Activated CD4-positive, alpha-beta T cell treated with anti-CD3 and anti-CD28 coated beads, Interleukin-10, Interleukin-2, amounts not matched to agents 100 ng/mL and 50 ng/mL, durations not matched to agents 16 hours and 8 hours (primary cell): ENCODE measurements around the gene ADIPOR2.
"Not testable (repeated sequence)": the region's sequence is repeated elsewhere in the genome, so short reads cannot be mapped to it uniquely, and the experiment has no call there.

Experiments used
- DNase-seq: peaks from one replicate; pipeline ENCODE4 v3.0.0-alpha.2; 2020

Gene ADIPOR2

DNA sequence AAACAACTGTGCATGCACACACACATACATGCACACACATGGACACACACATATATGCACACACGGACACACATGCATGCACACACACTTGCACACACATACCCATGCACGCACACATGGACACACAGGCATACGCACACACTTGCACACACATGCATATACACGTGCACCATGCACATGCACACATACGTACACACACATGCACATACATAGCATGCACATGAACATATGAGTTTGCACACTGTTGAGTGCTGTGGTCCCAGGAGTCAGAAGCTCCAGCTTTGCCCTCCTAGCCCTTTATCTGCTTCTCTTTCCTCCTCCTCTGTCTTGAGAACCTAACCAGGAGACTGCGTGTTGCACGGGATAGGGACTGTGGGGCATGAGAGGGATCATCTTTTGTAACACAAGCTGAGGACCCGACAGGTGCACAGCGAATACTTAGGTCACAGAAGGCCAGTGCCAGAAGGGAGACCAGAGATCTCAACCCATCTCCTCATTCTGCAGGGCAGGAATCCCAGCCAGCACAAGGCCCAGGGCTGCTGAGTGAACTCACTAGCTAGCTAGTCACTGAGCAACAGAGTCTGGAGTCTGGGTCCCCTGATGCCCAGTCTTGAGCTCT, 126.0 kb downstream of the ADIPOR2 start:
- DNase-seq, result no peak

DNA sequence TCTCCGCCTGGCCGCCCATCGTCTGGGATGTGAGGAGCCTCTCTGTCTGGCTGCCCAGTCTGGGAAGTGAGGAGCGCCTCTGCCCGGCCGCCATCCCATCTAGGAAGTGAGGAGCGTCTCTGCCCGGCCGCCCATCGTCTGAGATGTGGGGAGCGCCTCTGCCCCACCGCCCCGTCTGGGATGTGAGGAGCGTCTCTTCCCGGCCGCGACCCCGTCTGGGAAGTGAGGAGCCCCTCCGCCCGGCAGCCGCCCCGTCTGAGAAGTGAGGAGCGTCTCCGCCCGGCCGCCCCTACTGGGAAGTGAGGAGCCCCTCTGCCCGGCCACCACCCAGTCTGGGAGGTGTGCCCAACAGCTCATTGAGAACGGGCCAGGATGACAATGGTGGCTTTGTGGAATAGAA, 127.1 kb downstream of the ADIPOR2 start:
- not testable (repeated sequence) for DNase-seq

DNA sequence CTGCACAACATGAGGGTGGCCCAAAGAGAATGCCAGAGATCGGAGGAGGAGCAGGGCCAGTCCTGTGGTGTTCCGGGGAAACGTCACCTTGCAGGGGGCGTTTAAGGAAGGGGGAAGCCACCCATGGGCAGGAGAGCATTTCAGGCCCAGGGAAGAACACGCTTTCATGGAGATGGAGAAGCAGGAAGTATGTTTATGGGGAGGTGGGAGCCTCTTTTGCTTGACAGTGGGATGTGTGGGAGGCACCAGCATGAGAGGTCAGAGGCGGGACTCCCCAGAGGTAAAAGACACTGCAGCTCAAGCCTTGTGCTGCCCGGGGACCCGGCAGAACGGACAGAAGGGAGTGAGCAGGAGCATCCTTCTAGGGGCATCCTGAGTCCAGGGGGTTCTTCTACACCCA, 128.2 kb downstream of the ADIPOR2 start:
- DNase-seq, result no peak

DNA sequence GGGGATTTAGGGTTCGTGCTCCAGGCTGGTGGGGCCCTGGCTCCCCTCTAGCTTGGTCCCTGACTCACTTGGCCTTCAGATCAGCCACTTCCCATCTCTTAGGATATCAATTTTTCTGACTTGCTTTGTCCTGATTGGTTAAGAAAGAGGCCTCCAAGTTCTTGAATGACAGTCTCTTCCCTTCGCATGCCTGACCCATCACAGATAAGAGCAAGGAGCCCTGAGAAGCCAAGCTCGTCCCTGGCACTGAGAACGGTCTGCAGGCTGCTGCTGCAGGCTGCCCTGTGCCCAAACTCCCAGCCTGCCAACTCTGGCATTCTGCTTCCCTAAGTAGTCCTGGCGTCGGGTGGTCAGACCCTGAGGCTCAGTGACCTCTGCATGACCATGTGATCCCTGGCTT, 128.7 kb downstream of the ADIPOR2 start:
- no peak for DNase-seq

DNA sequence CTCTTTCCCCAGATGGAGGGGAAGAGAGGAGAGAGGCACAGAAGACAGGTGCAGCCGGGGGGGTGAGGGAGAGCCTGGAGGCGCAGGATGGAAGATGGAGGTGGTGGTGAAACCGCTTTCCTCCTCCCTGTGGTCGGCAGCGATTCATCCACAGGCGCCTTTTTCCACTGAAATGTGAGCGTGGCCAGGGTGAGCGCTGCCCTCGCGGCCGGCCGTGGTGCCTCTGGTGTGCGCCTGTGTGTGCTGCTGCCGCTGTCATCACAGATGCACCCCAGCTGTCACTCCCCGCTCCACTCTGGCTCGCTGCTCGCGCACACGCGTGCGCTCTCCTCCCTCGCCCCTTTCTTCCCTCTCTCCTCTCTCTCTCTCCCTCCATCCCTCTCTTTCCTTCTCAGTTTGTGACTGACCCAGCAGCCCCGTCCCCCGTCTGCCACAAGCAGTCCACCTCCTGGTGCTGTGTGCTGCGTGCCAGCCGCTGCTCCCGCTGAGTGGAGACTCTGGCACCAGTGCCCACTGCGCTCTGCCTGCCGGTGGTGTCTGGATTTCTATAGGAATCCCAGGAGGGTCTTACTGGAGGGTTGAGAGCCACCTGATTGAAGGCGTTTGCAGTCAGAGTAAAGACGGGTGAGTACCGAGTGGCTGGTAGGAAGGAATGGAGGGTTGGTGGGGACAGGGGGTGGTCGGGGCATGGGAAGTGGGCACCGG, 129.5 kb downstream of the ADIPOR2 start, which contains the start of gene LRTM2:
TSS of gene LRTM2 (plus strand) at position 375 of the 705 bp plus-strand sequence. CDS start 7,584 bp downstream, outside the sequence.
- no peak for DNase-seq

DNA sequence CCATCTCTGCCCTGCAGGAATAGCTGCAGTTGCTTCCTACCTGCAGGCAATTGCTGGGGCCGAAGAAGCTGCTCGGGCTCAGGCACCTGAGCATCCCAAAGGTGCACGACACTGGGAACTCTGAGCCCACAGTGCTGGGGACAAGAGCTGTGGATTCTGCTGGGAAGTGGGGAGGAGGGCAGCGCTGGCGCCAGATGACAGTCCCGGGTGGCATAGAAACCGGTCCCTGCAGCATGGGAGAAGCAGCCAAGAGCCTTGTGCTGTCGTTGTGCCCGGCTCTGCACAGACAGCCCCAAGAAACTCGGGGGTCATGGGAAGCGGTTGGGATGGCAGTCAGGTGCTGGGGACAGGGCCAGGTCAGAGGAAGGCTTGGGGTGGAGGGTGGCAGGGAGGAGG, 130.0 kb downstream of the ADIPOR2 start:
- no peak for DNase-seq

DNA sequence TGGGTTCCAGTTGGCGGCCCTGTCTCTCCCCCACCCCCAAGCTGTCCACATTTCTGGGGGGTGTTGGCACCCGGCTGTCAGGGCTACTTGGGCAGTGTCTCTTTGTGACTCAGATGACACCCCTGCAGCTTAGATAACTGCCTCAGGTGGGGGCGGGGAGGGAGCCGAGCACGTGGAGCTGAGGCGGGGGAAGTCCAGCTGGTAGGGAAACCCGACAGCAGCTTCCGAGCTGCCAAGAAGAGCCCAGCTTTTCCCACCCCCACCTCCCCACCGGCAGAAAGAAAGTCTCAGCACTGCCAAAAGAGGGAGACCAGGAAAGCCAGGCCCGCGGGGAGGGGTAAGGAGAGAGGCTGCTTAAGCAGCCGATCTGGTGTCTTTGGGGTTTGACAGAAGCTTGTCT, 130.9 kb downstream of the ADIPOR2 start:
- no peak for DNase-seq

DNA sequence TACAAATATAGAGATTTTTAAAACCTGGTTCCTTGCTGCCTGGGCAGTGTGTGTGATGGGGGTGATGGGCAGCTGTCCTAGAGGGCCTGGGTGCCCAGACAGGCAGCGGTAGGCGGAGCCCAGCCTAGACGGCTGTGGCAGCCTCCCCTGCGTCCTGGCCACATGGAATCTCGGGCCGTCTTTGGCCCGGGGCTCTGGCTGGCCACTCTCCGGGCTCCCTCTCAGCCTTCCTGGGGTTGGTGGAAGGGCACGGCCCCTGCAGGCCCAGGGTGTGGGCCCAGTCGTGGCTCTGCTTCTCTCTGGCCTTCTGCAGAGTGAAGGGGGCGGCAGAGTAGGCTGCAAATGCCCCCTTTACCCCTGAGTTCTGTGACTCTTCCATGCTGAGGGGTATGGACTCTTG, 131.8 kb downstream of the ADIPOR2 start:
- no peak for DNase-seq

DNA sequence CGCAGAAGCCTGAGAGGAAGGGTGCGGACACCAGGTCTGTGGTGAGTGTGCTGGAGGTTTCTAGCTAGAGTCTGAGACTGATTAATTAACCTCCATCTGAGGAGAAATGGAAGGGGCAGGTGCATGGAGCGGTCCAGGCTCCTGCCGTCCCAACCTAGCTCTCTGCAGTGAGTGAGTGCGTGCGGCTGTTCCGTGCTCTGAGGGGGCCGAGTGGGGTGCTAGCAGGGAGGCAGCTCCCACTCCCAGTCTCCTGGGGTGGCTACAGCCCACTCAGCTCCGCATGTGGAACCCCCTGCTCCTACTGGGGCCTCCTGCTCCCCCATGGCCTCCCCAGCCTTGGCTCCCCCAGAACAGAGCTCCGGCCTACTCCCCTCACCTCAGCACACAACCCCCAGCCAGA, 132.4 kb downstream of the ADIPOR2 start:
- no peak for DNase-seq

DNA sequence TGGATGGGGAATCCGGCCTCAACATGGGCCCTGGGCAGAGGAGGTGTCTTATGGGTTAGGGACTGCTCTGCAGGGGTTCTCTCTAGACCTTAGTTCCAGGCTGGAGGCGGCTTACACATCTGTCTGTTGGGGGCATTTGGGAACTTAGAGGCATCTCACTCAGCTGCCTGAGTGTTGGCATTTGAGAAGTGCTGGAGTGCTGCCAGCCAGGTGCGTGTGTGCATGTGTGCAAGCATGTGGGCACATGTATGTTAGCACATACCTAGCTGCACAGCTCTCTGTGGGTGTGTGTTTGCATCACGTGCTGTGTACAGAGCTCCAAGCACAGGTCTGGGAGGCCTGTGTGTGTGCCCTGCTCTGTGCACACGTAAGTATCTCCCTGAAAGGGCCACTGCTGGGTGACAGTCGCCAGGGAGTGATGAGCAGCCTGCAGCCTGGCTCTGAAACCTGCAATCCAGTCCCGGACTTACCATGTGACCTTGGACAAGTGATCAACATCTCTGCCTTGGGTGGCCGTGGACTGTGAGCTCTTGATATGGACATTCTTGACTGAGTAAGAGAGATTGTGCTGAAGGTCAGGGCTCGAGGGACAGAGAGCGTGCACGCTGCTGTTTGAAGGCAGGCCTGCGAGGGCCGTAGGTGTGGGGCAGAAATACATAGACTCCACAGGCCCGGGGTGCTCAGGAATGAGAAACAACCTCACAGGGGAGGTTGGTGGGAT, 134.7 kb downstream of the ADIPOR2 start:
- DNase-seq, result no peak

DNA sequence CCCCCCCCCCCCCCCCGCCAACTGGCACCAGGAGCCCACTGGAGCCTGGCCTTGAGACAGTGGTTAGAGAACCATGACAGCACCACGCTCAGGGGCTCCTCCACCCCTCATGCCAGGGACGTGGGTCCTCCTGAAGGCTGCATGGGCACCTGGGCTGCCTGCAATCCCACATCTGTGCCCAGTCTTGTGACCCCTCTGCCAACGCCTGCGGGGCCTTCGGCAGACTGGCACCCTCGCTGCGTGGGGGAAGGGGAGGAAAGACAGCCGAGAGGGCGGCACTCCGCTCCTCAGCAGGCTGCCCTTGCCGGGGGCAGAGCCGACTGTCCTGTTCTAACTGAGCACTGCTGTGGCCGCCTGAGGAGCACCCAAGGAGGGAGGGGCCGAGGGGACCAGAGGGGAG, 135.5 kb downstream of the ADIPOR2 start:
- no peak for DNase-seq

DNA sequence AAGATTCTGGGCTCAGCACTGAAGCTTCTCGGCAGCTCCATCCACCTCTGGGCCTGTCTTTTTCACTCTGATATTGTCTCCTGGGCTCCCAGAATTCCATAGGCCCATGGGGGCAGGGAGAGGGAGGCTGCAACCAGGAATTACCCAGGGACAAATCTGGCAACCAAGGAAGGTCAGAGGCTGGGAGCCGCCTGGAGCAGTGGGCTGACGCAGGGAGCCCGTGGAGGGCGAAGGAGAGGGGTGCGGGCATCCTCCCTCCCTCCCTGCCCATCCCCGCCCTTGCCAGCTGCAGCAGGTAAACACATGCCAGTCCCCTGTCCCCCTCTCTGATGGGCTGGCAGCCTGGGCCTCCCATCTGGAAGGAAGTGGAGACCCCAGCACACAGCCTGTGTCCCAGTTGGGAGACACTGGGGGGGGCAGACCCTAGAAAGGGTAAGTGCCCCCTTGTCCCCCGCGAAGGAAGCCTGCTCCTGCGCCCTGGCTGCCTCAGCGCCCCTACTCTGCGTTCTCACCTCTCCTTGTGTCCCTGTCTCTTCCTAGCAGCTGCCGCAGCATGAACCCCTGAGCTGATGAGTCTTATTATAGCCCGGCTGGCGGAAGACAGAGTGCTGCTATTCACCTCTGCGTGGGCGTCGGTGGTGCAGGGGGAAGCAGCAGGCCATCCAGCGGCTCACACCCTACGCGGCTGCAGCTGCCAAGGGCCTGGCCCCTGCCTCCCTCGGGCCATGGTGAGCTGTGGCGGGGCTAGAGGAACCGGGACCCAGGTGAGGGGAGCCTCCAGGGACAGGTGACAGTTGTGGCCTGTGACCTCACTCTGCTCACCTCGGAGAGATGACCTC, 136.2 kb downstream of the ADIPOR2 start:
- DNase-seq, result no peak

DNA sequence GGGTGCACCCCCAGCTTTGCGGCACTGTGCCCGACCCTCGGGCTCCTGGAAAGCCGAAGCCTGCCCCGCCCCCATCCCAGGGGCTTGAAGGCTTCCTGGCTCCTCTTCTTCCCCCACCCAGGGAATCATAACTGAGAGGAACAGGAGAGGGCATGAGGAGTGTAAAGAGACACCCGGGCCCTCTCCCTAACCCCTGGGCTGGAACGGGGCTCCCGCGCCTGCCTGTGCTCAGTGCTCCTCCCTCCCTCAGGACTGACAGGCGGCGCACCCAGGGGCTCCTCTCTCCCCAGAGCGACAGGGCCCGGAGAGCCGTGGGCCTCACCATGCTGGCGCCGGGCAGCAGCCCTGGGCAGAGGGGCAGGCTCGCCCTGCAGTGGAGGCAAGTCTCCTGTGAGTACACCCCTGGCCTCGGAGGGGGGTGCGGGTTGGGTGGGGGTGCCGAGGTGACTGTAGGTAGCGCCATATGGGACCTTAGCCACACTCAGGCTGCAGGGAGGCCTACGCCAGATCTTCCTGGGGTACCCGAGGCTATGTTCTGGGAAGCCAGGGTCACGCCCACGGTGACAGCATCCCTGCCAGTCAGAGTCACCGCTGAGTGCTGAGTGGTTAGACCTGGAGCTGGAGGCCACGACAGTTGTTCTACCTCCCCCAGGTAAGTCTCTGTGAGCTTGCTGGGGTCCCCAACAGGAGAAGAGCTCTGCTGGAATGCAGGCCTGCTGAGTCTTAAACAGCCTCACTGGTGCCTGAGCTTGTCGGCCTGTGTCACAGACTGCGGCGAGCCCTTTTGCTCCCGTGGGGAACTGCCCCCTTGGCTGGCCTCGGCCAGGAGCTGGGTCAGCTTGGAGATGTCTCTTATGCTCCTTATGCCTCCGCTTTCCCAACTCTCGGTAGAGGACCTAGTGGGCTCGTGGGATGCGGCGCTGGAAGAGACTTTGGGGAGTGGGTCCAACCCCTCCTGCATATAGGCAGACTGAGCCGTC, 137.2 kb downstream of the ADIPOR2 start:
- DNase-seq, result no peak

DNA sequence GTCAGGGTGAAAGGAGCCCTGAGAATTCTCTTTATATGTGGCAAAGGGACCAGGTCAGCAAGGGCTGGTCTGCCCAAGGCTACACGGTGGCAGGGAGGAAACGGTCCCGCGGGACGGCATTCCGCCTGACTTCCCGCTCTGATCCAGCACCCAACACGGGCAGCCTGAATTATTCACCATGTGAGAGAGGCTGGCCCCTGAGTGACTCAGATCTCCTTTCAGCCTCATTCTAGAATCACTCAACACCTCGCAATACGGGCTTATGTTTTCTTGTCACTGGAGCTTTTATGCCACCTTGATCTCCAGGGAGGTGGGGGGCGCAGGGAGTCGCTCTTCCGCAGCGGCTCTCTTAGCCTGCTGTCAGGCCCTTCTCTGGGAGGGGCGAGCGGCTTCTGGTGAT, 138.0 kb downstream of the ADIPOR2 start:
- no peak for DNase-seq

DNA sequence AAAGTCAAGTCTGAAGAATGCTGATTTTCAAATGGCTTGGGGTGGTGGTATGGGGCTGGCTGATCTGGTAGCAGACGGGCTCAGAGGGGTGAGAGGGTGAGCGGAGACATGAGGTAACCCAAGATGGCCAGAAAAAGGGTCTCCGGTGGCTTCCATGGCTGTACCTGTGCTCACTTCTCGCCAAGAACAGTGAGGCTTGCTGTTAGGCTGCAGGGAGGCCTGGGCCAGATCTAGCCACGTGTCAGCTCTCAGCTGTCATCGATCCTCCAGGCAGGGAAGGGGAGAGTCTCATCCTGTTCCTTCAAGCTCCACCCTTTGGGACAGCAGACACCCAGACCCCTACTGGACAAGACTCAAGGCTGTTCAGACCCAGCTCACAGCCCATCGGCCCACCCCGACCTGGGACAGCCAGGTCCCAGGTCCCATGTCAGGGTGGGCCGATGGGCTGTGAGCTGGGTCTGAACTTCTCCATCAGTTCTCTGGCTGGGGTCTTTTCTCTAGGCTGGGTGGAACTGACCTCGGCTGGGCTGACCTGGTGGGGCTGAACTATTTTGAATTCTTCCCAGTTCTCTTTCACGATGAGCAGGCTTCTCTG, 138.5 kb downstream of the ADIPOR2 start:
- DNase-seq, result no peak

DNA sequence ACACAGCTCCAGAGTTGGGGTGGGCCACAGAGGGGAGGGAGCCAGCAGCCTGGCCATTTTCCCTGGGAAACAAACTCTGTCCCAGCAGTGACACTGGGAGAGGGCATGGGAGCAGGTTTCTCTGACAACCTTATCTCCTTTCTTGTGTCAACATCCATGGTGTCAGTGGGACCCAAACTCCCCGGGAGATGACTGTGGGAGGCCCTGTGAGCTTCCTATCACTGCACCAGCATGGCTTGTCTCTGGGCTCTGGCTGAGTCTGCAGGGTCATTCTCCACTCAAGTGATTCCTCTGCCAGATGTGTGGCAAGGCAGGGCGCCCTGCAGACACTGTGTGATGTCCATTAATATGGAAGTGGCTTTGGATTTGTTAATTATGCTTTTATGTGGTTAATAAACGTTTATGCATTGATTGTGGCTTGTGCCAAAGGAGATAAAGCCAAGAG, 139.6 kb downstream of the ADIPOR2 start:
- no peak for DNase-seq

DNA sequence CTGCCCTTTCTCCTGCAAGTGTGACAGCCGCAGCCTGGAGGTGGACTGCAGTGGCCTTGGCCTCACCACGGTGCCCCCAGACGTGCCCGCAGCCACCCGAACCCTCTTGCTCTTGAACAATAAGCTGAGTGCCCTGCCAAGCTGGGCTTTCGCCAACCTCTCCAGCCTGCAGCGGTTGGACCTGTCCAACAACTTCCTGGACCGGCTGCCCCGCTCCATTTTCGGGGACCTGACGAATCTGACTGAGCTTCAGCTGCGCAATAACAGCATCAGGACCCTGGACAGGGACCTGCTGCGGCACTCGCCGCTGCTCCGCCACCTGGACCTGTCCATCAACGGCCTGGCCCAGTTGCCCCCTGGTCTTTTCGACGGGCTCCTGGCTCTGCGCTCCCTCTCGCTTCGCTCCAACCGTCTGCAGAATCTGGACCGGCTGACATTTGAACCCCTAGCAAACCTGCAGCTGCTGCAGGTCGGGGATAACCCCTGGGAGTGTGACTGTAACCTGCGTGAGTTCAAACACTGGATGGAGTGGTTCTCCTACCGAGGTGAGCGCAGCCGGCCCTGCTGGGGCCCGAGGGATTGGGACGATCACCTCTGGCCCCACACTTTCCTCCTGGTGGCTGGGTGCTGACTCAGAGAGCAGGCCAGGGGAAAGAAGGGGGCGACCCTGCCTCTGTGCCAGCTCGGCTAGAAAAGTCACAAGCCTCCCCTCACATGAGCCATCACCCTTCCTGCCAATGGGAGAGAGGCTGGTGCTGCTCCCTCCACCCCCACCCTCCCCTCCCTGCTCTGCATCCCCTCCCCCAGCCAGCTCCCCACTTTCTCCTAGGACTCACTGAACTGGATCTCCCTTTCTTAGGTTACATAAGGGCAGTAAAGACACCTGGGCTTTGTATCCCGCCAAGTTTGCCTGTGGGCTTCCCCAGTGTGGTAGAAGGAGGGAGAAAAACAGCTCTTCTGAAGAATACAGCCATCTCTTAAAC, 140.4 kb downstream of the ADIPOR2 start:
- DNase-seq, result no peak

DNA sequence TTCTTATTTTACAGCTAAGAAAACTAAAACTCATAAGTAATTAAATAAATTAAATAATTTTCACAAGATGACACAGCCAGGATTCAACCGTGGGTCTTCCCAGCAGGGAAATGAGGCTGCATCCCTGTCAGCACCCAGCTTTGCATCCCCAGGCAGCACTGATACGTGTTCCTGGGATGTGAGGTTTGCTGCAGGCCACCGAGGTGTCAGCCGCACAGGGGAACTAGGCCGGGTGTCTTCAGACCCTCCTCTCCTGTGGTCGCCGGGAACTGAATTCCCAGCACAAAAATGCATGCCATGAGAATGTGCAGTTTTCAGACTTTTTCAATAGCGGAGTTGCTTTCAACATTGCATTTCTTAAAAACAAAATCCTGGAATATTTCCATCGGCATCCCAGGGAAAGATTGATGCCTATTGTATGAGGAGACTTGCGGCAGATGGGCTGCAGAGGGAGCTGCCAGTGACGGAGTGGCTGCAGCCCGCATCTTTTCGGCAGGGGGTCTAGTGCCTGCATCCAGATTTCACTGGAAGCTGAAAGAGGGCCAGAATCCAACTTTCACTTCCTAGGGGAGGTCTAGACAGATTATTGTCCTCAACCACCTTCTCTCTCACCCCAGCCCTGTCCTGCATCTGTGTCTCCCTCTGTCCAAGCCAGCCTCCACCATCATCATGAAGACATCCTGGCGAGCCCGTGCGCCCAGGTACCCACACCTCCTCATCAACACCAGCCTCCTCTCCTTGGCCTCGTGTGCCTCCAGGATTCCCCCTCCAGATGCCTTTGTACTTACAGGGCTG, 142.1 kb downstream of the ADIPOR2 start:
- no peak for DNase-seq

DNA sequence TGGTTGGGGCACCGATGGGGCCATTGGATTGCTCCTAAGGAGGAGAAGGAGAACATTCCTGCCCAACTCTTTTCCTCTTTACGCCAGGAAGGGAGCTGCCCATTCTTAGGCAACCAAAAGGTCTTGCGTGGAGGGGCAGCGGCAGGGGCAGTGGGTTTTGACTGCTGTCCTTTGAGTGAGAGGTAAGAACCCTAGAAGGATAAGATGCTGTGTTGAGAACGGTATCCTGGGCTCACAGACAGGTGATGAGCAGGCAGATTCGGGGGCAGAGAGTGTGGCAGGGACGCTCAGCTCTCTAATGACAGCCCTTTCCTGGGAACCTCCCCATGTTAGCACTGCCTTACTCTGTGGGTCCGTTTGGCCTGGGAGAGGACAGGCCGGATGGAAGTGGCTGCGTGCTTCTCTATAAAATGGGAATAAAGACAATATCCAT, 142.7 kb downstream of the ADIPOR2 start:
- DNase-seq, result no peak
